Neural cell (in vitro differentiated cells): ENCODE data around the gene CDC34. TPM values are rescaled to one million over a fixed set of nuclear protein-coding genes. Genes with fewer than 3 reads are reported as not detected.

Experiments
- H2AFZ ChIP-seq: fragments of 200-600, 300-800 bp; sonication (generic), shearing (Covaris generic); 2 replicates; pipeline ENCODE4 v1.6.0; 2014; ENCODE audit warnings: low read depth, mild to moderate bottlenecking, antibody characterized with exemption, low read length, moderate library complexity
- H3F3A ChIP-seq: fragments of 200-600 bp; shearing (Covaris generic); 2 replicates; pipeline ENCODE4 v1.6.1; 2016; ENCODE audit warnings: mild to moderate bottlenecking, moderate library complexity, mixed read lengths, antibody characterized with exemption, low read length; ENCODE audit not compliant: insufficient read depth, poor library complexity, severe bottlenecking
- H3K27ac ChIP-seq: fragments of 200-600, 300-800 bp; sonication (generic), shearing (Covaris generic); 2 replicates; pipeline ENCODE4 v1.5.1; 2014; ENCODE audit warnings: mild to moderate bottlenecking, low read length, moderate library complexity
- H3K27me3 ChIP-seq: fragments of 300-800, 200-600 bp; sonication (generic), shearing (Covaris generic); 2 replicates; pipeline ENCODE4 v1.6.0; 2014; ENCODE audit warnings: mild to moderate bottlenecking, low read depth, low read length, moderate library complexity; ENCODE audit not compliant: insufficient read depth
- H3K36me3 ChIP-seq: fragments of 300-800, 200-600 bp; sonication (generic), shearing (Covaris generic); 2 replicates; pipeline ENCODE4 v1.5.1; 2014; ENCODE audit warnings: mild to moderate bottlenecking, antibody characterized with exemption, low read length, moderate library complexity; ENCODE audit not compliant: insufficient read depth
- H3K4me2 ChIP-seq: fragments of 300-800, 200-600 bp; sonication (generic), shearing (Covaris generic); 2 replicates; pipeline ENCODE4 v1.6.0; 2014; ENCODE audit warnings: mild to moderate bottlenecking, low read length
- H3K4me3 ChIP-seq: fragments of 300-800, 200-600 bp; sonication (generic), shearing (Covaris generic); 2 replicates; pipeline ENCODE4 v1.5.1; 2014; ENCODE audit warnings: mild to moderate bottlenecking, low read length, moderate library complexity
- H3K79me2 ChIP-seq: fragments of 200-600 bp; shearing (Covaris generic); replicated peaks from 2 replicates; pipeline ENCODE4 v1.6.0; 2014; ENCODE audit warnings: mild to moderate bottlenecking, low read length, moderate library complexity; ENCODE audit not compliant: insufficient read depth
- H3K9ac ChIP-seq: fragments of 300-800, 200-600 bp; sonication (generic), shearing (Covaris generic); 2 replicates; pipeline ENCODE4 v1.6.1; 2016; ENCODE audit warnings: mild to moderate bottlenecking, low read length, mixed read lengths
- H3K9me2 ChIP-seq: fragments of 200-600 bp; shearing (Covaris generic); 2 replicates; pipeline ENCODE4 v1.6.1; 2016; ENCODE audit warnings: mild to moderate bottlenecking, low read length, mixed read lengths; ENCODE audit not compliant: insufficient read depth
- H3K9me3 ChIP-seq: fragments of 200-600, 300-800 bp; sonication (generic), shearing (Covaris generic); 2 replicates; pipeline ENCODE4 v1.6.1; 2016; ENCODE audit warnings: mild to moderate bottlenecking, mixed run types, low read length, moderate library complexity, mixed read lengths
- H4K20me1 ChIP-seq: fragments of 200-600 bp; shearing (Covaris generic); 2 replicates; pipeline ENCODE4 v1.6.1; 2016; ENCODE audit warnings: mild to moderate bottlenecking, mixed run types; ENCODE audit not compliant: insufficient read depth
- EP300 ChIP-seq: fragments of 450-650 bp; conservative IDR thresholded peaks from 2 replicates; pipeline ENCODE4 v1.6.1; 2014; ENCODE audit warnings: antibody characterized with exemption, mild to moderate bottlenecking, moderate library complexity; ENCODE audit not compliant: poor library complexity, severe bottlenecking
- EZH2 ChIP-seq: fragments of 200-600, 300-800 bp; shearing (Covaris generic), sonication (generic); IDR thresholded peaks from 2 replicates; pipeline ENCODE4 v1.6.1; 2014; ENCODE audit warnings: antibody characterized with exemption, low read length, borderline replicate concordance, mild to moderate bottlenecking; ENCODE audit not compliant: insufficient read depth, poor library complexity, severe bottlenecking
- MXI1 ChIP-seq: fragments of 450-650 bp; conservative IDR thresholded peaks from 2 replicates; pipeline ENCODE4 v1.6.1; 2014; ENCODE audit warnings: antibody characterized with exemption, mild to moderate bottlenecking; ENCODE audit not compliant: poor library complexity, severe bottlenecking
- POLR2AphosphoS5 ChIP-seq: IDR thresholded peaks from 2 replicates; pipeline ENCODE4 v1.6.1; 2012
- RAD21 ChIP-seq: fragments of 450-650 bp; conservative IDR thresholded peaks from 2 replicates; pipeline ENCODE4 v1.6.1; 2014; ENCODE audit warnings: antibody characterized with exemption, mild to moderate bottlenecking, moderate library complexity
- SMC3 ChIP-seq: fragments of 450-650 bp; conservative IDR thresholded peaks from 2 replicates; pipeline ENCODE4 v1.6.1; 2014; ENCODE audit warnings: antibody characterized with exemption, mild to moderate bottlenecking, moderate library complexity; ENCODE audit not compliant: poor library complexity
- TAF1 ChIP-seq: IDR thresholded peaks from 2 replicates; pipeline ENCODE4 v1.6.1; 2012; ENCODE audit warnings: low read depth
- polyA plus RNA-seq: library from polyadenylated mRNA; depleted of rRNA; stranded (reverse); fragments of >200 nt; gene quantifications from 2 replicates; pipeline ENCODE4 v1.2.3, GENCODE V29; 2014
- TF ChIP-seq, protein P1 (sequence below): fragments of 450-650 bp; IDR thresholded peaks from 2 replicates; pipeline ENCODE4 v1.5.1; 2014; ENCODE audit warnings: antibody characterized with exemption, mild to moderate bottlenecking, moderate library complexity; ENCODE audit not compliant: poor library complexity, severe bottlenecking
- TF ChIP-seq, protein P2 (sequence below): IDR thresholded peaks from 2 replicates; pipeline ENCODE4 v1.6.1; 2012; ENCODE audit warnings: borderline replicate concordance

Gene CDC34
- polyA plus RNA-seq, 1 donor from 2014 or later = 155 TPM

DNA sequence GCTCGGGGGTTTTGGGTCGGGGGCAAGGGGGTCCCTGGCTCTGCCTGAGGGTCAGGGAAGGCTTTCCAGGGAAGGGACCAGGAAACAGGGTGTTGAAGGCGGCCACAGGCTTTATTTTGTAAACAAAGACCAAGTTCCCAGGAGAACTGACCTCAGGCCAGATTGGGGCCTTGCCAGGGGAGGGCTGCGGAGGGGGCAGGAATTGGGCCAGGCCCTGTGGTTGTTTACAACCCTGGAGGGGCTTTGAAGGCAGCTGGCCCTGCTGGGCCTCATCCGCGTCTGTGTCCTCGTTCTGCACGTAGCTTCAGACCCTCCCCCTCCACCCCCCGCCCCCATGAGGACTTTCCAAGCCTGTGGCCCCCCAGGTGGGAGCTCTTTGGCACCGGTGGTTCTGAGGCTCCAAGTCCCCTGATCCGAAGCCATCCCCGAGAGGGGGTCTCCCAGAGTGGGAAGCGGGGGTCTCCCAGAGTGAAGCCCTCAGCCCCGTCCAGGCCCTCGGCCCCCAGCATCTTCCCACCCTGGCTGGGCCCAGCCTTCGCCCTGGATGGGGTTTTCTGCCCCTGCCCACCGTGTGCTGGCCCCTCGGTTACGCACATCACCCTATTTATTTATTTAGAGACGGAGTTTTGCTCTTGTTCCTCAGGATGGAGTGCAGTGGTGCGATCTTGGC lies 27.3 kb downstream of the CDC34 start:
- TF ChIP-seq, protein P1, sequence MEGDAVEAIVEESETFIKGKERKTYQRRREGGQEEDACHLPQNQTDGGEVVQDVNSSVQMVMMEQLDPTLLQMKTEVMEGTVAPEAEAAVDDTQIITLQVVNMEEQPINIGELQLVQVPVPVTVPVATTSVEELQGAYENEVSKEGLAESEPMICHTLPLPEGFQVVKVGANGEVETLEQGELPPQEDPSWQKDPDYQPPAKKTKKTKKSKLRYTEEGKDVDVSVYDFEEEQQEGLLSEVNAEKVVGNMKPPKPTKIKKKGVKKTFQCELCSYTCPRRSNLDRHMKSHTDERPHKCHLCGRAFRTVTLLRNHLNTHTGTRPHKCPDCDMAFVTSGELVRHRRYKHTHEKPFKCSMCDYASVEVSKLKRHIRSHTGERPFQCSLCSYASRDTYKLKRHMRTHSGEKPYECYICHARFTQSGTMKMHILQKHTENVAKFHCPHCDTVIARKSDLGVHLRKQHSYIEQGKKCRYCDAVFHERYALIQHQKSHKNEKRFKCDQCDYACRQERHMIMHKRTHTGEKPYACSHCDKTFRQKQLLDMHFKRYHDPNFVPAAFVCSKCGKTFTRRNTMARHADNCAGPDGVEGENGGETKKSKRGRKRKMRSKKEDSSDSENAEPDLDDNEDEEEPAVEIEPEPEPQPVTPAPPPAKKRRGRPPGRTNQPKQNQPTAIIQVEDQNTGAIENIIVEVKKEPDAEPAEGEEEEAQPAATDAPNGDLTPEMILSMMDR = no peak
- no peak for TF ChIP-seq SMC3
- TF ChIP-seq, protein P2, sequence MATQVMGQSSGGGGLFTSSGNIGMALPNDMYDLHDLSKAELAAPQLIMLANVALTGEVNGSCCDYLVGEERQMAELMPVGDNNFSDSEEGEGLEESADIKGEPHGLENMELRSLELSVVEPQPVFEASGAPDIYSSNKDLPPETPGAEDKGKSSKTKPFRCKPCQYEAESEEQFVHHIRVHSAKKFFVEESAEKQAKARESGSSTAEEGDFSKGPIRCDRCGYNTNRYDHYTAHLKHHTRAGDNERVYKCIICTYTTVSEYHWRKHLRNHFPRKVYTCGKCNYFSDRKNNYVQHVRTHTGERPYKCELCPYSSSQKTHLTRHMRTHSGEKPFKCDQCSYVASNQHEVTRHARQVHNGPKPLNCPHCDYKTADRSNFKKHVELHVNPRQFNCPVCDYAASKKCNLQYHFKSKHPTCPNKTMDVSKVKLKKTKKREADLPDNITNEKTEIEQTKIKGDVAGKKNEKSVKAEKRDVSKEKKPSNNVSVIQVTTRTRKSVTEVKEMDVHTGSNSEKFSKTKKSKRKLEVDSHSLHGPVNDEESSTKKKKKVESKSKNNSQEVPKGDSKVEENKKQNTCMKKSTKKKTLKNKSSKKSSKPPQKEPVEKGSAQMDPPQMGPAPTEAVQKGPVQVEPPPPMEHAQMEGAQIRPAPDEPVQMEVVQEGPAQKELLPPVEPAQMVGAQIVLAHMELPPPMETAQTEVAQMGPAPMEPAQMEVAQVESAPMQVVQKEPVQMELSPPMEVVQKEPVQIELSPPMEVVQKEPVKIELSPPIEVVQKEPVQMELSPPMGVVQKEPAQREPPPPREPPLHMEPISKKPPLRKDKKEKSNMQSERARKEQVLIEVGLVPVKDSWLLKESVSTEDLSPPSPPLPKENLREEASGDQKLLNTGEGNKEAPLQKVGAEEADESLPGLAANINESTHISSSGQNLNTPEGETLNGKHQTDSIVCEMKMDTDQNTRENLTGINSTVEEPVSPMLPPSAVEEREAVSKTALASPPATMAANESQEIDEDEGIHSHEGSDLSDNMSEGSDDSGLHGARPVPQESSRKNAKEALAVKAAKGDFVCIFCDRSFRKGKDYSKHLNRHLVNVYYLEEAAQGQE = no peak
- TF ChIP-seq EP300 = no peak
- TF ChIP-seq EZH2 = no peak
- H3K27ac ChIP-seq = no peak overlapping the region

DNA sequence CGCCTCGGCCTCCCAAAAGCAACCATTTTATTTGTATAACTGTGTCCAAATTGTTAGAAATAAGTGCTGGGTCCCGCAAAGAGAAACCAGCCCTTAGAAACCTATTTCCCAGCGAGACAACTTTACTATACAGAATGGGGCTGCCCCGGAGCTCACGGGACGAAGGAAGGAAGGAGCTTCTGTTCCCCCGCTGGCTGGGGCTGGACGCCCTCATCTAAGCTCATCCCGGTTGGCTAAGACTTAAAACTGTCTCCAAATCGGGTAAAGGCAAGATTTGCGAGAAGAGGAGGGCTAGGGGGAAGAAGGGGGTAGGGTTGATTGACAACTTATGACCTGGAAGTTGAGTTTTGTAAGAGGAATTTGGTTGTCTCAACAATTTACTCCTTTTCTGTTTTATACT lies 28.6 kb downstream of the CDC34 start:
- Histone ChIP-seq H3K27ac (no peak overlapping the region), H2AFZ (no peak overlapping the region), H3K79me2 (no peaks in the 10 kb centered on the region), H4K20me1 (no peaks in the 10 kb centered on the region), H3K4me2 (no peak overlapping the region), H3K4me3 (no peak overlapping the region), H3K9me3 (no peaks in the 10 kb centered on the region), H3F3A (no peaks in the 10 kb centered on the region), H3K36me3 (no peaks in the 10 kb centered on the region), H3K9ac (no peak overlapping the region), H3K27me3 (no peaks in the 10 kb centered on the region), H3K9me2 (no peaks in the 10 kb centered on the region)
- TF ChIP-seq EZH2 (no peak), MXI1 (no peak), POLR2AphosphoS5 (no peak), RAD21 (no peak), SMC3 (no peak), TAF1 (no peak), EP300 (no peak)
- TF ChIP-seq, protein P2 = no peak
- TF ChIP-seq, protein P1 = no peak

More for the DNA sequence above, 27.3 kb downstream of the CDC34 start:
- Histone ChIP-seq H4K20me1 (no peaks in the 10 kb centered on the region), H3K27me3 (no peaks in the 10 kb centered on the region), H3K9ac (no peak overlapping the region), H3K36me3 (no peaks in the 10 kb centered on the region), H3F3A (no peaks in the 10 kb centered on the region), H3K9me2 (no peaks in the 10 kb centered on the region), H3K79me2 (no peaks in the 10 kb centered on the region), H3K9me3 (no peaks in the 10 kb centered on the region), H2AFZ (no peak overlapping the region), H3K4me2 (no peak overlapping the region), H3K4me3 (no peak overlapping the region)
